Stimulated activated effector memory CD8-positive, alpha-beta T cell treated with anti-CD3 and anti-CD28 coated beads, Interleukin-12 subunit alpha, Interleukin-12 subunit beta, amount 100 ng/mL, for 72 hours (primary cell): ENCODE data around the gene SFTPD.
"Not testable (repeated sequence)": the region's sequence is repeated elsewhere in the genome, so short reads cannot be mapped to it uniquely, and the experiment has no call there.

Experiments used
- ATAC-seq: fragments of 150-1000 bp; cut with Tn5 transposase; 2 replicates; pipeline ENCODE4 v1.10.0; 2021
- DNase-seq, 2 donors: peaks; one replicate each; pipeline ENCODE4 v3.0.0; 2021 to 2022; ENCODE audit warnings: low spot score in 2 of 2
- H3K27ac Mint-ChIP-seq: one replicate; pipeline ENCODE4 v1.8.0; 2022; ENCODE audit warnings: mild to moderate bottlenecking, mixed read lengths
- H3K36me3 Mint-ChIP-seq: one replicate; pipeline ENCODE4 v1.8.0; 2022; ENCODE audit warnings: mild to moderate bottlenecking, mixed read lengths
- H3K4me1 Mint-ChIP-seq: one replicate; pipeline ENCODE4 v1.8.0; 2022; ENCODE audit warnings: mixed read lengths
- H3K4me3 Mint-ChIP-seq: one replicate; pipeline ENCODE4 v1.8.0; 2022; ENCODE audit warnings: mild to moderate bottlenecking, mixed read lengths
- H3K9me3 Mint-ChIP-seq: one replicate; pipeline ENCODE4 v1.8.0; 2022; ENCODE audit warnings: mixed read lengths

The SFTPD gene

DNA sequence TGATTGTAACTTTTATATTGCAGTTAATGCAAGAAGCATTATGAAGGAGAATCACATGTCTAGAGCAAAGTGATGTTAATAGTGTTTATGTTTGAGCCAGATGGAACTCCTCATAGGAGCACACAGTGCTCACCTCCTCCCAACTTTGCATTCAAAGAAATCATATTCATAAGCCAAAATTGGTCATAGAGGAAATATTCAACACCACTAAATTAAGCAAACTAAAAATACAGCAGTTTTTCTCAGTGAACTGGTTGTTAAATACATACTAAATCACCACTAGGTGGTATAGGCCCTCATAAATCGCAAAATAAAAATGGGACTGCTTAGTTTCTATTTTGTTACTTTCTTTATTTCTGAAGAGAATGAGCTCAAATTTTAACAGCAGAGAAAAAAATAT lies 34.4 kb downstream of the SFTPD start:
- H3K4me1 Mint-ChIP-seq, H3K9me3 Mint-ChIP-seq, H3K36me3 Mint-ChIP-seq, DNase-seq, ATAC-seq, H3K4me3 Mint-ChIP-seq, H3K27ac Mint-ChIP-seq: not testable (repeated sequence)

GRCh38 chr10:79910836-79911235 lies 38.1 kb downstream of the SFTPD start:
- H3K9me3 Mint-ChIP-seq: no peaks in the 10 kb centered on the region

GRCh38 chr10:79910344-79910743 lies 38.6 kb downstream of the SFTPD start:
- no peaks in the 10 kb centered on the region for H3K9me3 Mint-ChIP-seq
- H3K4me3 Mint-ChIP-seq: no peak overlapping the region
- peaks cover 2% of the 10 kb centered on the region for H3K4me1 Mint-ChIP-seq
- ATAC-seq: no peak
- no peak for DNase-seq
- no peak overlapping the region for H3K27ac Mint-ChIP-seq
- no peaks in the 10 kb centered on the region for H3K36me3 Mint-ChIP-seq

More at GRCh38 chr10:79910836-79911235, 38.1 kb downstream of the SFTPD start:
- ATAC-seq (no peak), DNase-seq (no peak)
- Mint-ChIP-seq H3K4me1 (no peaks in the 10 kb centered on the region), H3K36me3 (no peaks in the 10 kb centered on the region), H3K4me3 (no peak overlapping the region), H3K27ac (no peak overlapping the region)

- ATAC-seq (peak; percentile 84), DNase-seq (no peak)
- H3K9me3 Mint-ChIP-seq: no peaks in the 10 kb centered on the region
- peaks cover 22% of the 10 kb centered on the region for H3K4me1 Mint-ChIP-seq
- H3K4me3 Mint-ChIP-seq: peak overlapping the region; percentile 93
- no peaks in the 10 kb centered on the region for H3K36me3 Mint-ChIP-seq
- peak overlapping the region; percentile 14 for H3K27ac Mint-ChIP-seq
These were observed 43.3 kb downstream of the SFTPD start for GRCh38 chr10:79905322-79906314.

DNA sequence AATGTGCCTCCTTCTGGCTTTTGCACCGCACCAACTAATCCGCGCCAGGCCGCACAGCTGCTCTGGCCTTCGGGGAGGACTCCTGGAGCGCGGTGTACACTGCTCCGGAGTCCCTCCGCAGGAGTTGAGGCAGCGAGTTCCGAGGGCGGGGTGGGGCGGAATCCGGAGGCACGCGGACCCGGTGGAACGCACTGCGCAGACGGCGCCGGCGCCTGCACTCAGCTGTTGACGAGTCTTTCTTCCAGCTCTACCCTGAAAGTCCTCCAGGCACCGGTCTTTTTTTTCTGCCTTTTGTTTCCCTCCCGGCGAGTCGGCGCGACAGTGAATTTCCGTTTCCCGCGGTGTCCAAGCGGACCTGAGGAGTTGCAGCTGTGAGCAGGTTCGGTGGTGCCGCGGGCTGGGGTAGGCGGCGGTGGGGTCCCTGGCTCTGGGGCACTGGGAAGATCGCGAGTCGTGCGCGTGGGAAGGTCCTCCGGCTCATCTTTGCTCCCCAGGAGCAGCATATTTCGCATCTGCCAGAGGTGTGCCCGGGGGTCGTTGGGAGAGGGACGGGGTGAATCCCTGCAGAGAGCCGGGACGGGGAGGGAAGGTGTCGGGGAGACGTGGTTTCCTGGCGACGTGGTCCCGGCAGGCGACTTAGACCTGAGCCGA lies 44.1 kb downstream of the SFTPD start:
- Mint-ChIP-seq H3K36me3 (no peaks in the 10 kb centered on the region), H3K4me3 (peak overlapping the region; percentile 93), H3K4me1 (peaks cover 22% of the 10 kb centered on the region), H3K27ac (peak overlapping the region; percentile 14), H3K9me3 (no peaks in the 10 kb centered on the region)
- peak in 1 of 2 donors; percentile 64 for DNase-seq
- ATAC-seq: peak; percentile 86

- not testable (repeated sequence) for H3K27ac Mint-ChIP-seq, H3K36me3 Mint-ChIP-seq, H3K4me3 Mint-ChIP-seq, DNase-seq, ATAC-seq, H3K9me3 Mint-ChIP-seq
- H3K4me1 Mint-ChIP-seq: peaks cover 22% of the 10 kb centered on the region
These were observed 47.3 kb downstream of the SFTPD start for GRCh38 chr10:79901571-79901970.

- no peak for DNase-seq
- Mint-ChIP-seq H3K4me3 (no peak overlapping the region), H3K27ac (no peak overlapping the region), H3K36me3 (no peaks in the 10 kb centered on the region), H3K4me1 (peaks cover 8% of the 10 kb centered on the region), H3K9me3 (no peaks in the 10 kb centered on the region)
- no peak for ATAC-seq
These were observed 50.1 kb downstream of the SFTPD start for GRCh38 chr10:79898597-79899325.

GRCh38 chr10:79892896-79893295 lies 56.0 kb downstream of the SFTPD start:
- not testable (repeated sequence) for ATAC-seq, H3K4me1 Mint-ChIP-seq, H3K9me3 Mint-ChIP-seq, H3K4me3 Mint-ChIP-seq, H3K27ac Mint-ChIP-seq, DNase-seq, H3K36me3 Mint-ChIP-seq

- DNase-seq: no peak
These were observed 58.4 kb downstream of the SFTPD start for GRCh38 chr10:79890469-79890868.

DNA sequence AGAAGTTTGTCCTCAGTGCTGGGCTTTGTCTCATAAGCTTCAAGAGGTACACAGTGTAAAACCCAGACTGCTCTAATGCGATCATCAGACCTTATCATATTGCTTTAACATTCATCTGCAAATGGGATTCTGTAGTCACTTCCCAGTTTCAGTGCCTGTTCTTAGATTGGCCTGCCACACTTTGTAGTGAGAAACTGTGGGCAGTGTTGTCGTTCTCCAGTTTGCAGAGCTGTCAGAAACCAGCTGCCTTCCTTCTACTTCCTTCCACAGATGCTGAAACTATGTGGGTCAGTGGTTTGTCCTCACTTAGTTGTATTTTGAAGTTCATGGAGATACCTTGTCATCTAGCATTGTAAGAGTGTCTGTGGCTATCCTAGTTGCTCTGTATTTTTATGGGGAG lies 59.9 kb downstream of the SFTPD start:
- H3K36me3 Mint-ChIP-seq, H3K27ac Mint-ChIP-seq: not testable (repeated sequence)

More at GRCh38 chr10:79890469-79890868, 58.4 kb downstream of the SFTPD start:
- Mint-ChIP-seq H3K36me3 (no peaks in the 10 kb centered on the region), H3K27ac (no peak overlapping the region), H3K9me3 (no peaks in the 10 kb centered on the region), H3K4me1 (peaks cover 7% of the 10 kb centered on the region), H3K4me3 (no peak overlapping the region)
- ATAC-seq: no peak

More for the DNA sequence above, 59.9 kb downstream of the SFTPD start:
- H3K4me3 Mint-ChIP-seq, H3K4me1 Mint-ChIP-seq, DNase-seq, H3K9me3 Mint-ChIP-seq: not testable (repeated sequence)
- peak; percentile 65 for ATAC-seq
